OCI-LY3 (cell line): ENCODE data around the gene IRF2BP2.

Experiments used
- EZH2phosphoT487 ChIP-seq: fragments of 200-600 bp; shearing (Covaris generic); IDR thresholded peaks from 2 replicates; pipeline ENCODE4 v1.6.1; 2018; ENCODE audit warnings: antibody characterized with exemption, mixed run types, low read depth
- TF ChIP-seq, protein P1 (sequence below): fragments of 200-600, 300-600 bp; sonication (generic); IDR thresholded peaks from 2 replicates; pipeline ENCODE4 v1.5.1; 2014; ENCODE audit warnings: antibody characterized with exemption, low read length, low read depth

DNA sequence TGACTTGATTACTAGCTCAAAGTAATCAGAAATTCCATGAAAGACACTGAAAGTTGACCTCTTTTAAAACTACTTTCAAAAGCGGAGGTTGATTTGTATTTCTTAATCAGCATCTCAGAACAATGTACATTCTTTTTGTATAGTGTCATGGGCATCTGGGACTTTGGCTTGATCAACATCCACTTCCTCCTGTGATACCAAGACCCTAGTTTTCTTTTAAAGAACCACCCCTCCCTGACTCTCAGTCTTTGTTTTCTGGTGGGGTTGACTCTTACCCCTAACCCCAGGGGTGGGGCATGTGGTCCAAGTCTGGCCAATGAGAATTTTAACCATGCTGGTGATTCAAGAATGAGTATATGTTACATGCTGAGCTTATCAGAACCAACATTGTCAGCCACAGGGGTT lies 21.7 kb upstream of the IRF2BP2 start:
- TF ChIP-seq, protein P1, sequence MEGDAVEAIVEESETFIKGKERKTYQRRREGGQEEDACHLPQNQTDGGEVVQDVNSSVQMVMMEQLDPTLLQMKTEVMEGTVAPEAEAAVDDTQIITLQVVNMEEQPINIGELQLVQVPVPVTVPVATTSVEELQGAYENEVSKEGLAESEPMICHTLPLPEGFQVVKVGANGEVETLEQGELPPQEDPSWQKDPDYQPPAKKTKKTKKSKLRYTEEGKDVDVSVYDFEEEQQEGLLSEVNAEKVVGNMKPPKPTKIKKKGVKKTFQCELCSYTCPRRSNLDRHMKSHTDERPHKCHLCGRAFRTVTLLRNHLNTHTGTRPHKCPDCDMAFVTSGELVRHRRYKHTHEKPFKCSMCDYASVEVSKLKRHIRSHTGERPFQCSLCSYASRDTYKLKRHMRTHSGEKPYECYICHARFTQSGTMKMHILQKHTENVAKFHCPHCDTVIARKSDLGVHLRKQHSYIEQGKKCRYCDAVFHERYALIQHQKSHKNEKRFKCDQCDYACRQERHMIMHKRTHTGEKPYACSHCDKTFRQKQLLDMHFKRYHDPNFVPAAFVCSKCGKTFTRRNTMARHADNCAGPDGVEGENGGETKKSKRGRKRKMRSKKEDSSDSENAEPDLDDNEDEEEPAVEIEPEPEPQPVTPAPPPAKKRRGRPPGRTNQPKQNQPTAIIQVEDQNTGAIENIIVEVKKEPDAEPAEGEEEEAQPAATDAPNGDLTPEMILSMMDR, result no peak
- TF ChIP-seq EZH2phosphoT487, result no peak
